ENCODE data around the gene DHH.
"Not testable (repeated sequence)": the region's sequence is repeated elsewhere in the genome, so short reads cannot be mapped to it uniquely, and the experiment has no call there.

Gene DHH

DNA sequence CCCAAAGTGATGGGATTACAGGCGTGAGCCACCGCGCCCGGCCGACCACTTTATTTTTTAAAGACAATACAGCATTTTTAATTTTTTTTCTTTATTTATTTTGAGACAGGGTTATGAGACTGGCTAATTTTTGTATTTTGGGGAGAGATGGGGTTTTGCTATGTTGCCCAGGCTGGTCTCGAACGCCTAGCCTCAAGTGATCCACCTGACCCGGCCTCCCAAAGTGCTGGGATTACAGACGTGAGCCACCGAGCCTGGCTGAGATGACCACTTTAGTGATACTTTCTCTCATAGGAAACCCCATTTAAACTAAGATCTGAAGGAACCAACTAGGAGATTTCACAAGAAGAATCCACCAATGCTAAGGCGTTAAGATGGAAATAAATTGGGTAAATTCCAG lies 23.6 kb downstream of the DHH start:
- no peak for DNase-seq (ENCODE audit: low read depth)

DNA sequence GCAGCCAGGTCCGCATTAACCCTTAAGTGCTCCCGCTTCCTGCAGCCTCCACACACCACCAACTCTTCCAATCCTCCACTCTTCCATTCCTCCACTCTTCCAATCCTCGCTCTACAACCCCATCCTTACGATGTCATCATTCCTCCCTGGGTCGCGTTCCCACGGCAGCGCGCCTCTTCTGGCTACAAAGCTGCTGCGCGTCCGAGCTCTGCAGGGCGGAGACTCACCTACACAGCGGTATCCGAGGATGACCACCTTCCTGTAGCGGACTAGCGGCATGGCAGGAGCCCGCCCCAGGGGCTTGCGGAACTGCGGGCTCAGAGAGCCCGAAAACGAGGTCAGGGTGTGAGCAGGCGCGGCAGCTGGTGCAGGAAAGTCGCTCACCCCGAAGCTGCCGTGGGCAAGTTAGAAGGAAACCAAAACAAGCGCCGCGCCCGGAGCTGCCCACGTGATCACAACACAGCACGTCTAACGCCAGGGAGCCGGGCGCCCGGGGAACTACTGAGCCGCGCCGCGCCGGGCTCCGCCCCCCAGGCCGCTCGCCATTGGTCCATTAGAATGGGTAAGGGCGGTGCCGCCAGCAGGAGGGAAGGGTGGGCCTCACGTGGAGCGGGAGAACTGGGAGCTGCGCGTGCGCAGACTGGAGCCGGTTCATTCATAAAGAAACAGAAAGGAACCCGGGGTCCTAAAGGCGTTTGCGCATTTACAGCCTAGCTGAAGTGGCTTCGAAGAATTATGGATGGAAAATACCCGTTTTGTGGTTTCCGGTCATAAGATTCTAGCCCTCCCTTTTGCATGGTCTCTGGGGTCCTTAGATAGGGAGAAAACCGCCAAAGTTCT lies 24.9 kb downstream of the DHH start, which contains the start of gene RHEBL1:
Gene RHEBL1 (minus strand): TSS at position 473 of the 840 bp plus-strand sequence. CDS start 194 bp downstream, at position 279.
- peak; percentile 95 for DNase-seq (ENCODE audit: low read depth)

DNA sequence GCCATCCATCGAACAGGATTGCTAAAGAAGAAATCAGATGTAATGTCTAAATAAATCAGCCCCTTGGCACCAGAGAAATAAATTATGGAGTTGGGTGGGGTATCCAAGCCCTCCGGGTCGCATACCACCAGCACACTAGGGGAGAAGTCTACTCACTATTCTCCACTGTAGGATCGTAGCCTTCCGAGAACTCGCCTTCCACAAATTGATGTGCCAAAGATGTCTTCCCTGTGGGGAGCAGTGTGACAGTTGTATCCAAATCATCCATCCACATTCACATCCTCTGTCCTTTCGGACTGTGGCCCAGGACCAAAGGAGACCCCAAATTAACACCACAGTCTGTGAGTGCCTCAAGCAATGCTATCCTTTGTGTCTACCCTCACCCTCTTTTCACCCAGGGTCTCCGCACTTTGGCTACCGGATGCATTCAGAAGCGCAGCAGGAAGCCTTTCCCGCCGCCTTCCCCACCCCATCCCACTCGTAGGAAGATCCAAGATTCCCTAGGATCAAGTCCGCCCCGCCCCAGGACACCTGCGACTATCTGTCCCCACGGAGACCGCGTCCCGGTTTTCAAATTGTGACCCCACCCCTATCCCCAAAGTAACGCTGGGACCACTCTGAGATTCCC lies 25.6 kb downstream of the DHH start:
- no peak for DNase-seq (ENCODE audit: low read depth)

DNA sequence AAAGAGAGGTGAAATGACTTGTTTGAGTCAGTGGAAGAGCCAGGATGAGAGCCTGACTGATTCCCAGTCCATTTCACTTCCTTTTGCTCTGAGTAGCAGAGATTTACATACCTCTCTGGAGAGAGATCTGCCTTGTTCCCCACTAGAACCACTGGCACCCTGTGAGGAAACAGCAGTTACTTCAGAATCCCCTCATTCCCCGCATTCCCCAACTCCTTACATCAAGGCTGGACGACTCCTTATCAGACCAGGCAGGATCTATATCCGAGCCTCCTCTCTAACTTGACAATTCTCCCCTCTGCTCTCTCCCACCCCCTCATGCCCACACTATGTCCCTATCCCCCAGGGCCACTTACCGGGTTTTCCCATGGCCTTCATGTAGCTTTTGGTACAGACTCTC lies 28.5 kb downstream of the DHH start:
- no peak for DNase-seq (ENCODE audit: low read depth)

DNA sequence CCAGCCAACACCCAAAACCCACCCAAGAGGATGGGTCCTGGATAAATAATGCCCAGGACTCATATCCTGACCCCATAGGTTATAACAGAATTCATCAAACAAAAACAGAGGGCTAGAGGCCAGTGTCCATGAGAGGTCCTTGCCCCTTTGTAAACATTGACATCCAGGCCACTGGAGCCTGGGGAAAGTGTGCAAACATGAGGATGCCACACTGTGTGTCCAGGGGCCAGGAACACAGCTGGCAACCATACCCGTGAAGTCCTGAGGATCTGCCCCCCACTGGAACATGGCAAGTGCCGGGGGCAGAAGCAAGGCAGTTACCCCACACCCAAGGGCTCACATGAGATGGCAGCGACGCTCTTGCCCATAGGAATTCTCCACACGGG lies 29.8 kb downstream of the DHH start:
- no peak for DNase-seq (ENCODE audit: low read depth)

DNA sequence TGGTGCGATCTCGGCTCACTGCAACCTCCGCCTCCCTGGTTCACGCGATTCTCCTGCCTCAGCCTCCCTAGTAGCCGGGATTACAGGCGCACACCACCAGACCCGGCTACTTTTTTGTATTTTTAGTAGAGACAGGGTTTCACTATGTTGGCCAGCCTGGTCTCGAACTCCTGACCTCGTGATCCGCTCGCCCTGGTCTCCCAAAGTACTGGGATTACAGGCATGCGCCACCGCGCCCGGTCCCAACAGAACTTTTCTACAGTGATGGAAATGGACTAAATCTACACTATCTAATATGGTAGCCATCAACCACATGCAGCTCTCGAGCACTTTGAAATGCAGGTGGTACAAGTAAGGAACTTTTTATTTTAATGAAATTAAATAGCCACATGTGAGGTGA lies 32.7 kb downstream of the DHH start:
- not testable (repeated sequence) for DNase-seq (ENCODE audit: low read depth)

DNA sequence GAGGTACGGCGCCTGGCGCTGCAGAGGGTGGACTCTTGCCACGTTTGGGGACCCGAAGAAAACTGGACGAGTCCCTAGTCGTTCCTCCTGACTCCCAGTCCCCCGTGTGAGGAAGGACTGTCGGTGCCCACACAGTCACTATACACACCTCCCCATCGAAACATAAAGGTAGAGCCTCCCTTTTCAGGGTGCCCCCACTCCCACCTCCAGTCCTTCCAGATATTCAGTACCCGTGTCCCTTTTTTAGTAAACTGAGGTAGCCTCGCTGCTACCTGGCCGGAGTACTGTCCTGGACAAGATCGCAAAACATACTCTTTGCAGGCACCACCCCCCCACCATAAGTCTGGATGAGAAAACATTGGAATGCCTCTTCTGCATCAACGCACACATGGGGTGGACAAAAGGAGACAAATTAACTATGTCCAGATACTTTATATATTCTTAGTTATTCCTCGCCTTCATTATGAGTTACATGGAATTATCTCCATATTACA lies 33.4 kb downstream of the DHH start:
- no peak for DNase-seq (ENCODE audit: low read depth)

DNA sequence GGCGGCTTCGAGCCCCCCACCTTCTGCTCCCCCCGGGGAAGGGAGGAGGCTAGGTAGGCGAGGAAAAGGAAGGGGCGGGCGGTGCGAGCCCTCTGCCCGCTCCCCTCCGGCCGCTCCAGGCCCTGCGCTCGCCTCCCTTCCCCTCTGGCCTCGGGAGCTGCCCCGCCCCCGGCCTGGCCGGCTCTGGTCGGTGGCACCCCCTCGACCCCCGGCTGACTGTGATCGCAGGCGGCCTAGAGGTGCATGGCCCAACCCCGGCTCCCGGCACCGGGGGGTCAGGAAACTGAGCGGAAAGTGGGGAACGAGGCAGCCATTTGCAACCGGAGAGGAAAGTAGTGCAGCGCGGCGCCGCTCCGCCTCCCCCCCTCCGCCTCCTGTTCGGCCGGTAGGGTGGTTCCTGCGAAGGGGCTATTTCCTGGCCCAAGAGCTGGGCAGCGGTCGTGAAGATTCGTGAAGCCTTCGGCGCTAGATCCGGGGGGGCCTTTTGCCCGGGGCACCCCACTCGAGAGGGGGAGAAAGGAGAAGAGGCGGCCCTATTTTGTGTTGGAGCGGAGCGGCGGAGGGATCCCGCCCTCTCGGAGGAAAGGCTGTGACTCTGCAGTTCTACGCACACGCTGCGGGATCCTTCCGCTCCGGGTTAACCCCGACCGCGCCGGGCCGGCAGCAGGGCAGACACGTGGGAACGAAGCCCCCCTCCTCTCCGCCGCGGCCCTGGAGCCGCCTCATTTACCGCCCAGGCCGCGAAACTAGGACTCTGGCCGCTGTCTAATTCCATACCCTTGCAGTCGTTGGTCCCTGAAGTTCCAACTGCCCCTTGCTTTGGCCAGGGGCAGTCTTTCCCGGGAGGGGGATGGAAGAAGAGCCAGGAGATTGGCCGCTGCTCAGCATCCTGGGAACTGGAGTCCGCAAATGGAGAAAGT lies 34.1 kb downstream of the DHH start, which contains the start of gene KMT2D:
Gene KMT2D (minus strand): TSS at position 558 of the 920 bp plus-strand sequence. CDS start 5,470 bp downstream, outside the sequence.
- peak; percentile 92 for DNase-seq (ENCODE audit: low read depth)

DNA sequence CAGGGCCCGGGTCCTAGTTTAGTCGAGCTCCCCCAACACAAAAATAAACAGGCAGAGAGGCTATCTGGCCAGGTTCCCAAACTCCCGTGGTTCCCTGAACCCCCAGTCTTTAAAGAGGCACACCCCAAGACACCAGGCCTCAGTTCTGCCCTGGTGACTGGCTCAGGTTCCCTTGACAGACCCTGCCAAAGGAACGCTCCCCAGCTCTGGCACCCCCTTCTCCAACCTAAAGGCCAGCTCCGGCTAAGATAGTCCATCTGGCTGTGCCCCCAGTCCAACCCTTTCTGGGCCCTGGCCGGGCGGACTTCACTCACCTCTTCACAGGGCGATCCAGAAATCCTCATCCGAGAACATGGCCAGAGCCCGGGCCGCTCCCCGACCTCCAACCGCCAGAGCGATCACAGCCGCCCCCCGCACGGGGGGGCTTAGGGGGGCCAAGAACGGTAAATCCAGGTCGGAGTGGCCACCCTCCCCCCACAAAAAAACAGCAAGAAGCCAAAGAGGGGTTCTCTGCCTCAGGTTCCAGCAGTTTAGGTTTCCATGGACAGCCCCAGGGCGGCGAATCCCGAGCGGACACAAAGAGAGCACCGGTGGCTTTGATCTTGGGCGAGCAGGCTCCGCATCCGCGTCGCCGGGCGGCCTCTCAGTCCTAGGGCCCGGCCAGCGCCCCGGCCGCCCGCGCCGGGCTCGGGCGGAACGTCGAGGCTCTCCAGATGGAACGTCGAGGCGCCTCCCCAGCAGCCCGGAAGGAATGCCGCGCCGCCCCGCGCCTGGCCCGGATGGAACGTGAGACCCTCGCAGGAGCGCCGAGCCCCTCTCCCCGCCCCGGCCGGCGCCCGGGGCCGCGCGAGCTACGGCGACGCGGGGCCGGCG lies 35.1 kb downstream of the DHH start:
- DNase-seq (ENCODE audit: low read depth), result no peak

DNA sequence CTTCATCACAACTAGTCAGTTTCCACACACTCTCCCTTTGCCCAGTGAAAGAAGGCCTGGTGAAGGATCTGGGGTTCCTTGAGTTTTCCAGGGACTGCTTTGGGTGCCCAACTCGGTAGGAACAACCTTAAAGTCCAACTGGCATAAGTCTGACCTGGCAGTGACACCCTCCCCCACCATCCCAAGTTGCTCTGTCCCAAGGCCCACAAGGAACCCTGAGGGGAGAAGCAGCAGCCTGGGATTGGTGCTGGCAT lies 35.6 kb downstream of the DHH start:
- DNase-seq (ENCODE audit: low read depth), result no peak

DNA sequence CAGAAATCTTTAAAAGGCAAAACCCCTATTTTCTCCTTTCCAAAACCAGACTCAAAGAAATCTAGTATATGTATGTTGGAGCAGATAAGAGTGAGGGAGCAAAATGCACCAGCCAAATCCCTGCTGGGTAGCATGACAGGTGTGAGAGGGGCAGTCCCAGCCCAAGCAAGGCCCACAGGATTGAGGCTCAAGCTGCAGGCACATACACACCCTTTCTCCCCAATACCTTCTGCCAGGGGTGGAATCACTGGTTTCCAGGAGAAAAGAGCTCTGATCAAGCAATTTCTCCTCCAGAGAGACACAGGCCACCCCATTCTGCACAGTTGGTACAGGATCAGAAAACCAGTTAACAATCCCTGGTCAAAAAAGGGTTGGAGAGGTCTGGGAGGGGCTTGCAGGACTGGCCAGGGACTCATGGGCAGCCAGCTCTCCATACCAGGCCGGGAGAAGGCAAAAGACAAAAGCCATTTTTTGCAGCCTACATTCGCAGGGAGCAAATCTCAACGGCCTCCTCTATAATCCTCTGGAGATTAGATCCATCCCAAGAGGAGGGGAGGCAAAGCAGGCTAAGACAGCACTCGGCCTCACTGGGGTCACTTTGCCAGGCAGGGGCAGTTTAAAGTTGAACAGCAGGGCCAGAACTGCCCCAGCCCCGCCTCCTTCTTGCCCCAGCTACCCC lies 36.1 kb downstream of the DHH start:
- no peak for DNase-seq (ENCODE audit: low read depth)

DNA sequence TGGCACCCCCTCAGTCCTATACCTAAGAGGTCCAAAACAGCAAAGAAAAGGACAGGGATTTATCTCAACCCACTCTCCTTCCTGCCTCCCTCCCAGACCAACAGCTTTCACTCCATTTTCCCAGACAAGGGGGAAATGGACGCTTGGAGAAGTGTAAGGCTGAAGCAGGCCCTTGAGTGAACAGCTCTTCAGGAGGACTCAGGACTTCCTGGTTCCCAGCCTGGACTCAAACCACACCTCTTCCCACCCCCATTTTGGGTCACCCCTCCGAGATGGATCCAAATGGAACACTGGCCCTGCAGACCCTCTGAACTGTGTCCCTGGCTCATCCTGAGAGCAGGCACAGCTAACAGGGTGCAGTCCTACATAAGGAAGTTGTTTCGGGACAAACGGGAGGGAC lies 36.7 kb downstream of the DHH start:
- DNase-seq (ENCODE audit: low read depth), result no peak

DNA sequence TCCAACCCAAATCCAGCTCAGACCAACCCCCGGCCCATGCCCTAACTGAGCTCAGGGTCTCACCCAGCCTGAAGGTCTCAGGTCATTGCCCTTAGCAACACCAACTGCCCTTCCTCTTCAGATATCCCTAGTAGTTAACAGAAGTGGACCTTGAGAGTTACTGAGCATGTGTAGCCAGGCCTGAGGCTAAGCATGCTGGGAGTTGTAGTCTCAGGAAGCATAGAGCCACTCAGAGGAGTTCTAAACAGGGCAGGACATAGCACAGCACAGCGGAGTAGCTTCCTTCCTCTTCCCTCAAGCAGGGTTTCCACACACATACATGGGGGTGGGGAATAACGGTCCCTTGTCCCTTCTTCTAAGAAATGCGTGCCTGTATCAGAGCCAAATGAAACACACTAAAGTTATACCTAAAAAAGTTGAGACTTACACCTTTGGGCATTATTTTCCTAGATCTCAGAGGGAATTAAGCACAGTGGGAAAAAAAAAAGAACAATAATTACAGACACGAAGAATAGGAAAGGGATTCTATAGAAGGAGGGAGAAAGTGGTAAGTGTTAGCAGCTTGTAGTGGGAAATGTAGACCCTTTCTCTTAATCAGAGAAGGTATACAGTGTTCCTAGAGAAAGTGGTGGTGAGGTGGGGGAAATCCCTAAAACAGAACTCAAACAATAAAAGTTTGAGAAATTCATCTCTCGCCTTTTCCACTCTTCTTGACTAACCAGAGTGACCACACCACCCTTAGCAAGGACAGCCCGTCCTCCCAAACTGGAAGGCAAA lies 38.4 kb downstream of the DHH start:
- peak; percentile 86 for DNase-seq (ENCODE audit: low read depth)

DNA sequence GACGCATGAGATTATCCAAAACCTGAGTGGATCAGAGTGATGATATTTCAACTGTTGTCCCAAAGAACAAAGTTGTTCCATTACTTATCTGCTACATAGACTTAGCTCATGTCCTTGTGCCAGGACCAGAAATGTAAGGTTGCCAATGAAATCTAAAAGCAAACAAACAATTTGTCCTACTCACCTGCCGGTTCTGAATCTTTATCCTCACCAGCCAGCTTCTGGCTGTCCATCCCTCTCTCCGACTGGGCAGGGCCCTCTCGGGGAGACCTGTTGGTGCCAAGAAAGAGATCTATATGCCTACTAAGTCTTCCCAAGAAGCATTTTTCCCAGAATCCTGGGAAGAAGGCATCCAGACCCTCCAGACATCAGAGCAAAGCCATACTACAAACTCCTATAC lies 39.5 kb downstream of the DHH start:
- no peak for DNase-seq (ENCODE audit: low read depth)

DNA sequence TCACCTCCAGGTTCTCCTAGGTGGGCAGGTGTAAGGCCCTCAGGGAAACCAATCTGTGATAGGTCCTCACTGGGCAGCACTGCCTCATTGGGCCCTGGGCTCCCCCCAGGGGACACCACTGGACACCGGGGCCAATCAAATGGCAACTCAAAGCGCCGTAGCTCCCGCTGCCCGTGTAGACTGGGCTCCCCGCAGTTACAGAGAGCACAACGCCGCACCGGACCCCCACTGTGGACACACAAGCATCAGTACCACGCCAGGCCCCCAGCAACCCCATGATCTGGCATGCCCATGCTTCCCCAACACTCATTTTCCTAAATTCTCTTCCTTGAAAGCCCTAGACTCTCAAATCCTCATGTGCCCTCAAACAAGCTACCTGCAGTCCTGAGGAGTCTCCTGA lies 40.1 kb downstream of the DHH start:
- DNase-seq (ENCODE audit: low read depth), result no peak

DNA sequence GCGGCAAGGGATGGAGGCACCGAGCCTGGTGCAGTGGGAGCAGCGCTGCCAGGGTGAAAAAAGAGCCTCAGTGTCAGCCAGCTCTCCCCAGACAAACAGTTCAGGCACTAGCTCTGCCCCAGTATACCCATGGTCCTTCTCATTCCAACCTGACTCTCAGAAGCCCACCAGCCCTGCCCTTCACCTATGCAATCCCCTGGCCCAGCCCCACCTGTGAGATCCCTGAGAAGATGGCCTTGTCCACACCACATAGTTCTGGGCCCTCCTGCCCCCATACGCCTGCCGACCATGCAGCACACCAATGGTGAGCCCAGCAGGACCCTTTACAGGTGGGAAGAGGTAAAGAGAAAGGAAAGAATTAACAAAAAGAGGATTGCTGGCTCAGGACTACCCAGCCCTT lies 40.5 kb downstream of the DHH start:
- DNase-seq (ENCODE audit: low read depth), result no peak

DNA sequence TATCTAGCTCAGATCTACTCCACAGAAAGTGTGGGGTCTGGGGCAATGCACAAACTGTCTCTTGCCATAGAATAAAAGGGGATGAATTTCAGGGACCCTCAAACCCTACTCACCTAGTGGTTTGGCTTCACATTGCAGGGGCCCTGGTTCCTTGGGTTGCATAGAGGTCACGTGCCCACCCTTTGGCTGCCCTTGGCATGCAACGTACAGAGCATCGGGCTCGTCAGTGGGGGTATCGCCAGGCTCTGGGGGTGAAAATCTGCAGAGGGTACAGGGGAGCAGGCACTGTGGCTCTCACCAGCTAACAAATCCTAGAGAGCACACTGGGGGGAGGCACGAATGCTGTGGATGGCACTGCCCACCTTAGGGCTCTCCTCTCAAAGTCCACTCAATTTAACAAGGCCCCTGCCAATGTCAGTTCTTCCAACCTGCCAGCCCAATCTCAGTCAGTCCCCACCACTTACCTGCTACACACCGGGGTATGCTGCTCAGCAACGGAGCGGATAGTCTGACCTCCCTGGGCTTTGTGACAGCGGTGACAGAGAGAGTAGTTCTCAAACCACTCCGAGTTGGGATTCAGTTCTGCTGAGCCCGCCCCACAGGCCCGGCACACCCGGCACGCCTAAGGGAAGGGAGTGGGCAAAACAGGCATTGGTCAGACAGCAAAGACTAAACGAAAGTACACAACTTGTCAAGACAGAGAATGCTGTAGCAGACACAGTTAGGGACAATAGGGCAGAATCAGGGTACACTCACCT lies 42.0 kb downstream of the DHH start:
- no peak for DNase-seq (ENCODE audit: low read depth)

DNA sequence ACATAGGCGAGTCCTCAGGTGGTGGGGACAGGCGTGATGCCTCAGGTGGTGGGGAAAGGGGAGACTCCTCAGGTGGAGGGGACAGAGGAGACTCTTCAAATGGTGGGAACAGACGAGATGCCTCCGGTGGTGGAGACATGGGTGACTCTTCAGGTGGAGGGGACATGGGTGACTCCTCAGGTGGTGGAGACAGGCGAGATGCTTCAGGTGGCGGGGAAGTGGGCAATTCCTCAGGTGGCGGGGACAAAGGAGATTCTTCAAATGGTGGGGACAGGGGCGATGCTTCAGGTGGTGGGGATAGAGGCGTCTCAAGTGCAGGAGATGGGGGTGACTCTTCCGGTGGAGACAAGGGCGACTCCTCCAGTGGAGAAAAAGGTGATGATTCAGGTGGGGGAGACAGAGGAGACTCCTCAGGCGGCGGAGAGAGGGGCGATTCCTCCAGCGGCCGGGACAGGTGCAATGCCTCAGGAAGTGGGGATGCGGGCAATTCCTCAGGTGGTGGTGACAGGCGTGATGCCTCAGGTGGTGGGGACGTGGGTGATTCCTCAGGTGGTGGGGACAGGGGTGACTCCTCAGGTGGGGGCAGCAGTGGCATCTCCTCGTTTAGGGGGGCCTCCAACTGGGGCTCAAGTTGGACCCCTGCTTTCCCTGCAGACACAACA lies 42.7 kb downstream of the DHH start:
- DNase-seq (ENCODE audit: low read depth), result no peak

DNA sequence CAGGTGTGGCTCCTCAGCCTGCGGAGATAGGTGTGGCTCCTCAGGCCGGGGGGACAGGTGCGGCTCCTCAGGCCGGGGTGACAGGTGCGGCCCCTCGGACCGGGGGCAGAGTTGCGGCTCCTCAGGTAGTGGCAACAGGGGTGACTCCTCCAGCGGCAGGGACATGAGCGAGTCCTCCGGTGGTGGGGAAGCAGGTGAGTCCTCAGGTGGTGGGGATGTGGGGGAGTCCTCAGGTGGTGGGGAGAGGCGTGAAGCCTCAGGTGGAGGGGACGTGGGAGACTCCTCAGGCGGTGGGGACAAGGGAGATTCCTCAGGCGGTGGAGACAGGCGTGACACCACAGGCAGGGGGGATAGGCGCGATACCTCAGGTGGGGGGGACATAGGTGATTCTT lies 43.2 kb downstream of the DHH start:
- no peak for DNase-seq (ENCODE audit: low read depth)

Data from CMK (cell line).